ENCODE measurements around the gene ABR.

DNA sequence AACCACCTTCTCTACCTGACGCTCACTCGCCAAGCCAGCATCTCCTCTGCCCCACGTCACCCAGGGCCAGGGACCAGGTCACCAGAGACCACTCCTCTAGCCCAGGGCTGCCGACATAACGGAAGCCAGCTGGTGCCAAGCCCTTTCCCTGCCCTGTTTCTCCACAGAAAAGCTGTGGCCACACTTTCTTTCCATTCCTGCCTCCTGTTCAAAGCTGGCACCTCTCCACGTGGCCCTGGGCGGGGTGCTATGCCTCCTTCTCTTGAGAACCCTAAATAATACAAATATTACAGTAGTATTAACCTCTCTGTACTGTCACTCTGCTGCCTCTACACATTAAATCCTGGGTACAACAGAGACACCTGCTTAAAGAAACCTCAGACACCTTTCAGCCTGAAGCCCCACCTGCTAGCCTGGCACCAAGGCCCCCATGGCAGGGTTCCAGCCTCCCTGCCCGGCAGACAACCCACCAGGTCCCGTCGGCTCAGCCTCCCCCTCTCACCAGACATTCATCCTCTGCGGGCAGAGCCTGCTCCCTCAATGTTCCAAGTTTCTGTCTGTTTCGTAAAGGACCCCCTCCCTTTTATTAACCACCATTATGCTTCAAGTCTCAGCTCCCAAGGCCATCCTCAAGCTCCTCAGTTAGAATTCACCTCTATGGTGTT, 120.5 kb downstream of the ABR start:
- TF ChIP-seq, protein P1, sequence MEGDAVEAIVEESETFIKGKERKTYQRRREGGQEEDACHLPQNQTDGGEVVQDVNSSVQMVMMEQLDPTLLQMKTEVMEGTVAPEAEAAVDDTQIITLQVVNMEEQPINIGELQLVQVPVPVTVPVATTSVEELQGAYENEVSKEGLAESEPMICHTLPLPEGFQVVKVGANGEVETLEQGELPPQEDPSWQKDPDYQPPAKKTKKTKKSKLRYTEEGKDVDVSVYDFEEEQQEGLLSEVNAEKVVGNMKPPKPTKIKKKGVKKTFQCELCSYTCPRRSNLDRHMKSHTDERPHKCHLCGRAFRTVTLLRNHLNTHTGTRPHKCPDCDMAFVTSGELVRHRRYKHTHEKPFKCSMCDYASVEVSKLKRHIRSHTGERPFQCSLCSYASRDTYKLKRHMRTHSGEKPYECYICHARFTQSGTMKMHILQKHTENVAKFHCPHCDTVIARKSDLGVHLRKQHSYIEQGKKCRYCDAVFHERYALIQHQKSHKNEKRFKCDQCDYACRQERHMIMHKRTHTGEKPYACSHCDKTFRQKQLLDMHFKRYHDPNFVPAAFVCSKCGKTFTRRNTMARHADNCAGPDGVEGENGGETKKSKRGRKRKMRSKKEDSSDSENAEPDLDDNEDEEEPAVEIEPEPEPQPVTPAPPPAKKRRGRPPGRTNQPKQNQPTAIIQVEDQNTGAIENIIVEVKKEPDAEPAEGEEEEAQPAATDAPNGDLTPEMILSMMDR (IDR thresholded peaks at IDR 0.05; ENCODE audit: control extremely low read depth in 1 of 3, insufficient read depth in 1 of 3, low read depth in 1 of 3, low read length in 3 of 3): no peak
- TF ChIP-seq, protein P2, sequence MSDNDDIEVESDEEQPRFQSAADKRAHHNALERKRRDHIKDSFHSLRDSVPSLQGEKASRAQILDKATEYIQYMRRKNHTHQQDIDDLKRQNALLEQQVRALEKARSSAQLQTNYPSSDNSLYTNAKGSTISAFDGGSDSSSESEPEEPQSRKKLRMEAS (IDR thresholded peaks at IDR 0.05): no peak
- no peak for TF ChIP-seq POU5F1 (IDR thresholded peaks at IDR 0.05; ENCODE audit: low read depth, low read length)
- TF ChIP-seq POLR2A (IDR thresholded peaks at IDR 0.05; ENCODE audit: control extremely low read depth in 1 of 2, low read depth in 2 of 2, low read length in 2 of 2): no peak
- no peak for TF ChIP-seq YY1 (IDR thresholded peaks at IDR 0.05; ENCODE audit: low read depth, low read length)
- no peak for TF ChIP-seq TBP (IDR thresholded peaks at IDR 0.05; ENCODE audit: low read depth, low read length)
- TF ChIP-seq EGR1 (IDR thresholded peaks at IDR 0.05; ENCODE audit: borderline replicate concordance, low read depth, low read length): no peak
